HG03108 (cell line): ENCODE measurements around the gene CYP27B1.
"Not testable (repeated sequence)": the region's sequence is repeated elsewhere in the genome, so short reads cannot be mapped to it uniquely, and the experiment has no call there.

Experiments
- ATAC-seq: cut with Tn5 transposase; IDR thresholded peaks from one replicate; pipeline ENCODE4 v1.9.1; 2021; ENCODE audit warnings: moderate library complexity; ENCODE audit not compliant: unreplicated experiment

CYP27B1 gene

DNA sequence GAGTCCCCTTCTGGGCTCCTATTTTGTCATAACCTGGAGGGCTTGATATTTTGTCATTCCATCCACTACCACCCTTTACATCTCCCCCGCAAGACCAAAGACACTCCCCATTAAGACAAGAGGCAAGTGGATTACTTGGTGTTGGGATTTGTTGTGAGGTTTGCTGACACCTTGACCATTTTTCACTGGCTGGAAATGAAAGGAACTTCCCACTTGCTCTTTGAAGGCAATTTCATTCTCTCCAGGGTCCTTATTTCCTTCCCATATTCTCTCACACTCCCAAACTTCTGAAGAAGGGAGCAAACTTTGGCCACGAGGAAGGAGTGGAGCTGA is 43.3 kb downstream of the CYP27B1 start:
- no peak for ATAC-seq

- ATAC-seq: no peak
Observed at GRCh38 chr12:57722716-57723629, 43.9 kb downstream of the CYP27B1 start.

- ATAC-seq: not testable (repeated sequence)
Observed at GRCh38 chr12:57721846-57722608, 44.9 kb downstream of the CYP27B1 start.

GRCh38 chr12:57720606-57721595 is 46.0 kb downstream of the CYP27B1 start:
- no peak for ATAC-seq

DNA sequence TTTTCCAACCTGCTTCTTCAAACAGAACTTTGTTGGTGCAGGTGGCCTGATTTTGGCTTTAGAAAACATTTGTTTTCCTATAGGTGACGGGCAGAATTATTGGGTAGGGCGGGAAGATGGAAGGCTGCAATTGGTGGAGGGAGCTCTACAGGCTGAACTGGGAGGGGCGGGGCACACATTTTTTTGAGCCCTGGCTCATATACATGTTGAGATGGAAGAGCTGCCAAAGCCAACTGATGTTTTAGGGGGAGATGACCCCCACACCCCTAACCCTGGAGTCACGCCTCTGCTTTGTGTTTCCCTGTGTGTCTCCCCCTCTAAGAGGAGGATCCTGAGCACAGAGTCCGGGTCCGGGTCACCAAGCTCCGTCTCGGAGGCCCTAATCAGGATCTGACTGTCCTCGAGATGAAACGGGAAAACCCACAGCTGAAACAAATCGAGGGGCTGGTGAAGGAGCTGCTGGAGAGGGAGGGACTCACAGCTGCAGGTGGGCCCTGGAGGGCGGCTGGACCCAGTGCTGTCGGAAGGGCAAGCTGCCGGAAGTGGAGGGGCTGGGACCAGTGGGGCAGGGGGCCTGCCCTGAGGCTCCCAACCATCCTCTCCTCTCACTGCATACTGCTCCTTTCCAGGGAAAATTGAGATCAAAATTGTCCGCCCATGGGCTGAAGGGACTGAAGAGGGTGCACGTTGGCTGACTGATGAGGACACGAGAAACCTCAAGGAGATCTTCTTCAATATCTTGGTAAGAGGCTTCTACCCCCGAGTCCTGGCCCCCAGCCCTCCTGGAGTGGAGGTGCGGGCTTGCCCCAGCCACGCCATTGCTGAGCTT is 46.9 kb downstream of the CYP27B1 start:
- no peak for ATAC-seq

DNA sequence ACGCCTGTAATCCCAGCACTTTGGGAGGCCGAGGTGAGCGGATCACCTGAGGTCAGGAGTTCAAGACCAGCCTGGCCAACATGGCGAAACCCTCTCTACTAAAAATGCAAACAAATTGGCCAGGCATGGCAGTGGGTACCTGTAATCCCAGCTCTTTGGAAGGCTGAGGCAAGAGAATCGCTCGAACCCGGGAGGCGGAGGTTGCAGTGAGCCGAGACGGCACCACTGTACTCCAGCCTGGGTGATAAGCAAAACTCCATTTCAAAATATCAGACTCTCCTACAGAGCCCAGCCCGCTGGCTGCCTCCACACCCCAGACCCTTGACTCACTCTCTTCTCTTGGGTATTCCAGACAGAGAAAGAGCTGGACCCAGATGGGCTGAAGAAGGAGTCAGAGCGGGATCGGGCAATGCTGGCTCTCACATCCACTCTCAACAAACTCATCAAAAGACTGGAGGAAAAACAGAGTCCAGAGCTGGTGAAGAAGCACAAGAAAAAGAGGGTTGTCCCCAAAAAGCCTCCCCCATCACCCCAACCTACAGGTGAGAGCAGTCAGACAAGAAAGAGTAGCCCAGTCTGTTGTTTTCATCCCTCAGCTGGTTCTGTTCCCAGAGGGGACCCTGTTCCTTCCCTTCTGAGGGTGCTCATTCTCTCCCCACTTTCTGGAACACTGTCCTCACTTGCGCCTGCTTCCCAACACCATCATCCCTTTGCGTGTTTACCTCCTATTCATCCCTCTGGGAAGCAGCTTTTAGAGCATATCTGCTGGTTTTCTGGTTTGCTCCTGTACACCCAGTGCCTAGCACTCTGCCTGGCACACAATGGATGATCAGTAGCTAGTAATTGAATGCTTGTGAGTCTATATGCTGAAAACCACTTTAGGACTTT is 48.0 kb downstream of the CYP27B1 start:
- ATAC-seq: no peak

GRCh38 chr12:57717846-57718640 is 48.8 kb downstream of the CYP27B1 start:
- no peak for ATAC-seq

DNA sequence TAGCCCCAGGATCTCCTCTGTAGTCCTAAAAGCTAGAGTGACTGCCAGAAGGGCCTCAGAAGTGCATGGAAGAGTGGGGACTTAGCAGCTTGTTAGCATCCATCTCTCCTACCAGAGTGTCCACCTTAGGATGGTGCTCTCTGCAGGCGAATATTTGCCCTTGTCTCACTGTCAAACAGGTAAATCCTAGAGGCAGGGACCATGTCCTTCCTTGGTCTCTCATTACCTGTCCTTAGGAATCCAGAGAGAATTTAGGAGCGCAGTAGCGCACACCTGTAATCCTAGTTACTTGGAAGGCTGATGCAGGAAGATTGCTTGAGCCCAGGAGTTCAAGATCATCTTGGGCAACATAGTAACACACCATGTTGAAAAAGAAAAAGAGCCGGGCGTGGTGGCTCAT is 49.7 kb downstream of the CYP27B1 start:
- no peak for ATAC-seq

DNA sequence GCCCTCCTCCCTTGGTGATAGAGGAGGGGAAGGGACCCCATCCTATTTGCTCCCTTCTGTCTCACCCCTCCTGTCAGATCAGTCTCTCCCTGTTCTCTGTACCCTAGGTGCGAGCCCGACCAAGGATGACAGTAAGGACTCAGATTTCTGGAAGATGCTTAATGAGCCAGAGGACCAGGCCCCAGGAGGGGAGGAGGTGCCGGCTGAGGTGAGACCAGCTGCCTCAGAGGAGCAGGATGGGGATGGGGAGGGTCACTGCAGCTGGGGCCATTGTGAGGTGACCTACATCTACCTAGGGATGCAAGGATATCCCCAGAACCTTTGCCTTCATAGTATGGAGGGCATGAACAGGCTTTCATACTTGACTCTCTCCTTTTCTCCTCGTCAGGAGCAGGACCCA is 50.6 kb downstream of the CYP27B1 start:
- ATAC-seq: no peak

- no peak for ATAC-seq
Observed at GRCh38 chr12:57715786-57716185, 51.1 kb downstream of the CYP27B1 start.

GRCh38 chr12:57715036-57715748 is 51.7 kb downstream of the CYP27B1 start:
- not testable (repeated sequence) for ATAC-seq

DNA sequence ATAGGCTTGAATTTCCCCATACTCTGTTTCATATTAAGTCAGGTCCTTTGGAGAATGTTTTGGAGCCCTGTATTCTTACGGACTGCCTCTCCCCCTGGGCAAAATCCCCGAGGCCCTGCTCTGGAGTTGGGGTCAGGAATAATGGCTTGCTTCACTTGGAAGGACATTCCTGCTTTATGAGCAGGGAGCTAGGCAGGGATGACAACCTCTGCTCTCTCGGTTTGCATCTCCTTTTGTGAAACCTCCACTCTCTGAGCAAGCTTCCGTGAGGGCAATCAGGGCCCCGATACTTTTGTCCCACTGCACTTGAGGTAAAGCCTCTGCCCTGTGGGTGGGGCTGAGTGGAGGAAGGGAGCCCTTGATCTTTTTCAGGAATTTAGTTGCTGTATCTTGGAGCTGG is 53.7 kb downstream of the CYP27B1 start:
- ATAC-seq: no peak

DNA sequence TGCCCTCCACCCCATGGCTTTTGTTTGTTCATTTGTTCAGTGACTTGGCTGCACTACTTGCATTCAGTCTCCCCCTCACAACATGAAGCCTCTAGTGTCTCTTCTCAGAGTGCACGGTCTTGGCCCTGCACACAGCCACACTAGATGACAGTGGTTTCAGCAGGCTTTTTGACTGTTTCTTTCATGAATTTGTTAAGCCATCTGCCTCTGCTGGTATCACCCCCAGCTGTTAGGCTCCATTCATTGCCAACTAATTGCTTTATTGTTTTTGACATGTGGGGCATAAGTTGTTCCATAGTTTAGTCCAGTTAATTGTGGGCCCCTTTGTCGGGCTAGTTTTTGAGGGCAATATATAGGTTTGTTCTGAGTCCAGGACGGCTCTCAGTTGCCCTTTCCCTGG is 54.2 kb downstream of the CYP27B1 start:
- ATAC-seq: no peak
